HG02970 (cell line): ENCODE data around the gene SLC35F6.
"Not testable (repeated sequence)": the region's sequence is repeated elsewhere in the genome, so short reads cannot be mapped to it uniquely, and the experiment has no call there.

ENCODE experiments used
- ATAC-seq: cut with Tn5 transposase; IDR thresholded peaks from one replicate; pipeline ENCODE4 v1.9.1; 2021; ENCODE audit warnings: mild to moderate bottlenecking, moderate library complexity, moderate number of reproducible peaks; ENCODE audit not compliant: unreplicated experiment, low FRiP score

Gene SLC35F6

DNA sequence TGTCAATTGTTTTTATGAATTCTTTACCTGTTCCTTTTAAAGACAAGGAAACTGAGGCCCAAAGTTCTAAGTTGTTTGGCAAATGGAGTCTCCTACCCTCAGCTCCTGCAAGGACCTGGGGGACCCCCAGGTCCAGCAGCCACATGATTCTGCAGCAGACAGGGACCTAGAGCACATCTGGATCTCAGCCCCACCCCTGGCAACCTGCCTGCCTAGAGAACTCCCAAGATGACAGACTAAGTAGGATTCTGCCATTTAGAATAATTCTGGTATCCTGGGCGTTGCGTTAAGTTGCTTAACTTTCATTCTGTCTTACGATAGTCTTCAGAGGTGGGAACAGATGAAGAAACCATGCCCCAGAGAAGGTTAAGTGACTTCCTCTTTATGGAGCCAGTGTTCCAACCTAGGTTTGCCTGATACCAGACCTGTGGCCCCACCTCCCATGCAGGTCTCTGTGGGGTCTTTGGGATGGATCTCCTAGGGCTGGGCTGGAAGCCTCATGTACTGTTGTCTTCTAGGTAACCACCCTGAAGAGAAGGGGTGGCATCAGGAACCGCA lies 16.2 kb downstream of the SLC35F6 start:
- ATAC-seq = no peak

DNA sequence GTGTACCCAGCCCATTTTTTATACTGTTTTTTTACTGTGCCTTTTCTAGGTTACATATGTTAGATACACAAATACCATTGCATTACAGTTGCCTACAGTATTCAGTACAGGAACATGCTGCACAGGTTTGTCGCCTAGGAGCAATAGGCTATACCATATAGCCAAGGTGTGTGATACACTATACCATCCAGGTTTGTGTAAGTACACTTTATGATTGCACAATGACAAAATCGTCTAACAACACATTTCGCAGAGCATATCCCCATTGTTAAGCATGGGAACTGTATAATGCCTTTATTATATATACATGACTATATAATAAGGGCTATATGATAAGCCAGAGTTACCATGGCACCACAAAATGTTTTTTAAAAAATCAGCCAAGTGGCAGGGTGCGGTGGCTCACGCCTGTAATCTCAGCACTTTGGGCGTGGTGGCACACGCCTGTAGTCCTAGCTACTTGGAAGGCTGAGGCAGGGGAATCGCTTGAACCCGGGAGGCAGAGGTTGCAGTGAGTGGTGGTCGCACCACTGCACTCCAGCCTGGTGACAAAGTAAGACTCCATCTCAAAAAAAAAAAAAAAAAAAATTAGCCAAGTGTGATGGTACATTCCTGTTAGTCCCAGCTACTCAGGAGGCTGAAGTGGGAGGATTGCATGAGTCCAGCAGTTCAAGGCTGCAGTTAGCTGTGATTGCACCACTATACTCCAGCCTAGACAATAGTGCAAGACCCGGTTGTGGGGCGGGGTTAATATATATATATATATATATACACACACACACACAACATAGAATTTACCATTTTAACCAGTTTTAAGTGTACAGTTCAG lies 19.0 kb downstream of the SLC35F6 start:
- ATAC-seq = no peak

- no peak for ATAC-seq
These were observed 20.6 kb downstream of the SLC35F6 start for GRCh38 chr2:26784570-26785234.

- ATAC-seq = peak; percentile 97
These were observed 21.5 kb downstream of the SLC35F6 start, which contains the start of gene CENPA for GRCh38 chr2:26785431-26786206. Gene CENPA (plus strand): TSS chr2:26786056. CDS start chr2:26786197, 141 bp downstream.

GRCh38 chr2:26786207-26787028 lies 22.3 kb downstream of the SLC35F6 start:
- ATAC-seq = peak; percentile 27

- no peak for ATAC-seq
These were observed 28.6 kb downstream of the SLC35F6 start for GRCh38 chr2:26792720-26793119.

GRCh38 chr2:26793518-26793917 lies 29.4 kb downstream of the SLC35F6 start:
- ATAC-seq = no peak

- not testable (repeated sequence) for ATAC-seq
These were observed 31.1 kb downstream of the SLC35F6 start for GRCh38 chr2:26795135-26795534.

DNA sequence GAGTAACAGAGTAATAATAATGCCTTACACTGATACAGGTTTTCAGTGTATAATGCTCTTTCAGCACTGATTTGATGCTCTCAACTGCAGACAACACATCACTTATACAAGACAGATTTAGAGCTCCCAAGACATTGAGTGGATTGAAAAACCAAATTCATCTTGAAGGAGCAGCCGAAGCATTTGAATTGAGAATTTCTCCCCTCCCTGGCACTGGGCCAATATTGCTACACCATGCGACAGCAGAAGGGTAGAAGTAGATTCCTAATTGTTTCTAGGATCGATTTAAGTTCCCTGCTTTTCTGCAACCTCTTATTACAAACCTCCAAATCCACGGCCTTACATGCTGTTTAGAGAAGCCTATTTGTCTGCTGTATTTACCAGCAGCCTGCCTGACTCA lies 37.2 kb downstream of the SLC35F6 start:
- no peak for ATAC-seq

- no peak for ATAC-seq
These were observed 37.7 kb downstream of the SLC35F6 start for GRCh38 chr2:26801796-26802195.

DNA sequence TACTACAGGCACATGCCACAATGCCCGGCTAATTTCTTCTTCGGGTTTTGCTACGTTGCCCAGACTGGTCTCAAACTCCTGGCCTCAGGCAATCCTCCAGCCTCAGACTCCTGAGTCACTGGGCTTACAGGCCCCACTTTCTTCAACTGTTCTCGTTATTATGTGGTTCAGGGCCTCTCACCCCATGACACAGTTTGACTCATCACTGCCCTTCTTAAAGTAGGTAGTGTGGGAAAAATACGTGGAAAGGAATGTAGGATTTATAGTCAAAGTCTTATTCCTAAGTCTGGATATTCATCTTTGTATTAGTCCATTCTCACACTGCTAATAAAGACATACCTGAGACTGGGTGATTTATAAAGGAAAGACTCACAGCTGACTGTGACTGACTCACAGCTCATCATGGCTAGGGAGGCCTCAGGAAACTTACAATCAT lies 41.2 kb downstream of the SLC35F6 start:
- ATAC-seq = no peak

DNA sequence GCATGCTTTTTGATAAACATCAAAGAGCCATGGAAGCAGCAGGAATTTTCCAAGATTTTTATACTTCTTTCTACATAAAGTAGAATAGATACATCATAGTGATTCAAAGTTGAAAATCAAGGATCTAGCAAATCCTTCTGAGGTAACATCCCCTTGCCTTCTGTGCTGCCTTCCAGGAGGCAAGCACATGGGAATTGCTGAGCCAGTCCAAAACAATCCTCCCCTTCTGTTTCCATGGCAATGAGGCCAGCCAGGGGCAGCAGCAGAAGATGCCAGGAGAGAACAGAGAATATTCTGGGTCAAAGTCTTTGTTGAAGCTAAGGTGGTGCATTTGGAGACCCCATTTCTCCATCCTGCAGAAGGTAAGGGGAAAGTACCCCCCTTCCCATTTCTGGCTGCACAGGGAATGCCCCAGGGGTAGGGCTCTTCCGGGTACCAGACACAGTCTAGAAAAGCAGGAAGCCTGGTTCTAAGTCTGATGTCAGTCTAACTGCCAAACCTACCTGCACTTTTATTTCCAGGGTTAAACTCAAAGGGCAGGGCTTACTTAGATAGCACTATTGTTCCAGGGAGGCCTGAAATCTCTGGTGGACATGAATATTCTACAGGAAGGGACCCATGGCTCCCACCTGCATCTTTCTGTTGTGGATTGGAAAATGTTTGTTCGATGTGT lies 43.8 kb downstream of the SLC35F6 start:
- ATAC-seq = no peak

DNA sequence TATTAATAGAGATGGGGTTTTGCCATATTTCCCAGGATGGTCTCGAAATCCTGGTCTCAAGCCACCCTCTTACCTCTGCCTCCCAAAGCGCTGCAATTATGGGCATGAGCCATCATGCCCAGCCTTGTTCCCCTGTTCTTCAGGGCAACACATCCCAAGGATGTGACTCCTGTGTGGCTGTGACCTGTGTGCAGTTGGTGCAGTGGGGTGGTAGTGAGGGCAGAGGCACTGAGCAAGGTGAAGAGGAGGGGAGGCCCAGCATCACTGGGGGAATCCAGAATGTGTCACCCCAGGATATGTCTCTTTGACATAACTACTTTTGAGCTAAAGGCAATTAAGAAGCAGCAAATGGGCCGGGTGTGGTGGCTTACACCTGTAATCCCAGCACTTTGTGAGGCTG lies 45.1 kb downstream of the SLC35F6 start:
- ATAC-seq = no peak

GRCh38 chr2:26809876-26810577 lies 45.9 kb downstream of the SLC35F6 start:
- no peak for ATAC-seq

- no peak for ATAC-seq
These were observed 47.2 kb downstream of the SLC35F6 start for GRCh38 chr2:26811261-26811660.

GRCh38 chr2:26811791-26812694 lies 48.0 kb downstream of the SLC35F6 start:
- ATAC-seq = no peak

- ATAC-seq = no peak
These were observed 48.6 kb downstream of the SLC35F6 start for GRCh38 chr2:26812731-26813130.
